ENCODE results near the gene TRMT1. TPM values are rescaled to one million over a fixed set of nuclear protein-coding genes. Genes with fewer than 3 reads are reported as not detected.

TRMT1 gene
- total and polyA plus RNA-seq, 4 donors: 14.4 to 48.2 (median 43.8) TPM

- Histone ChIP-seq H3K4me1 (ENCODE audit: control insufficient read depth in 5 of 5, insufficient read depth in 5 of 5, low read length in 5 of 5) (peaks cover 0 to 2% (median 0%) of the 10 kb centered on the region in 5 donors), H3K27me3 (ENCODE audit: control insufficient read depth in 3 of 3, insufficient read depth in 3 of 3, low read length in 2 of 3) (no peaks in the 10 kb centered on the region), H3K36me3 (ENCODE audit: control insufficient read depth in 4 of 4, insufficient read depth in 4 of 4, low read length in 4 of 4) (peaks cover 0 to 6% (median 0%) of the 10 kb centered on the region in 4 donors), H3K9me3 (ENCODE audit: control insufficient read depth in 4 of 4, insufficient read depth in 3 of 4, low read length in 3 of 4) (no peaks in the 10 kb centered on the region), H3K4me3 (no peak overlapping the region), H3K9ac (ENCODE audit: insufficient read depth in 1 of 2, low read length in 2 of 2) (no peak overlapping the region), H3K27ac (ENCODE audit: low read depth in 1 of 2, low read length in 1 of 2) (no peak overlapping the region)
- 90 to 95% methylated on average over 6 of the region's 6 CpGs for WGBS, 2 donors
- no peak for DNase-seq
- ATAC-seq (ENCODE audit: insufficient read depth, low FRiP score): no peak
- no peak for TF ChIP-seq CTCF (IDR thresholded peaks at IDR 0.05; ENCODE audit: control extremely low read depth, extremely low read depth)
These were observed 11.5 kb upstream of the TRMT1 start for GRCh38 chr19:13127811-13128575.

DNA sequence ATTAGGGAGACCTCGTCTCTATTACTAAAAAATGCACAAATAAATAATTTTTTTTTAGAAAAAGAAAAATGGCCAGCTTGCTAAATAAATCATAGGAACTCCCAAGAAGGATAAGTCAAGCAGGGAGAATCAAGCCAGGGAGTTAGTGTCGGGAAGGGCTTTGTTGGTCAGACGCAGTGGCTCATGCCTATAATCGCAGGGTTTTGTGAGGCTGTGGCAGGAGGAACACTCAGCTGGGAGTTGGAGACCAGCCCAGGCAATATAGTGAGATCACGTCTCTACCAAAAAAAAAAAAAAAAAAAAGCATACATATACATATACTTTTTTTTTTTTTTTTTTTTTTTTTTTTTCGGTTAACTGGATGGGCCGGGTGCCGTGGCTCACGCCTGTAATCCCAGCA is 10.5 kb upstream of the TRMT1 start:
- no peak overlapping the region for H3K27ac ChIP-seq (ENCODE audit: low read depth in 1 of 2, low read length in 1 of 2)
- WGBS, 2 donors: 95 to 99% methylated on average over 9 of the region's 9 CpGs
- no peaks in the 10 kb centered on the region for H3K4me1 ChIP-seq (ENCODE audit: control insufficient read depth in 5 of 5, insufficient read depth in 5 of 5, low read length in 5 of 5)
- H3K27me3 ChIP-seq (ENCODE audit: control insufficient read depth in 3 of 3, insufficient read depth in 3 of 3, low read length in 2 of 3): no peaks in the 10 kb centered on the region
- no peak for TF ChIP-seq CTCF (IDR thresholded peaks at IDR 0.05; ENCODE audit: control extremely low read depth, extremely low read depth)
- DNase-seq: no peak
- no peaks in the 10 kb centered on the region for H3K9me3 ChIP-seq (ENCODE audit: control insufficient read depth in 4 of 4, insufficient read depth in 3 of 4, low read length in 3 of 4)
- H3K9ac ChIP-seq (ENCODE audit: insufficient read depth in 1 of 2, low read length in 2 of 2): no peak overlapping the region
- H3K4me3 ChIP-seq: no peak overlapping the region
- peaks cover 0 to 6% (median 0%) of the 10 kb centered on the region in 4 donors for H3K36me3 ChIP-seq (ENCODE audit: control insufficient read depth in 4 of 4, insufficient read depth in 4 of 4, low read length in 4 of 4)
- ATAC-seq (ENCODE audit: insufficient read depth, low FRiP score): no peak

GRCh38 chr19:13122980-13123957 is 6.7 kb upstream of the TRMT1 start:
- TF ChIP-seq CTCF (IDR thresholded peaks at IDR 0.05; ENCODE audit: control extremely low read depth, extremely low read depth): no peak
- DNase-seq (no peak), ATAC-seq (ENCODE audit: insufficient read depth, low FRiP score) (no peak)
- Histone ChIP-seq H3K27ac (ENCODE audit: low read depth in 1 of 2, low read length in 1 of 2) (no peak overlapping the region), H3K9ac (ENCODE audit: insufficient read depth in 1 of 2, low read length in 2 of 2) (no peak overlapping the region), H3K27me3 (ENCODE audit: control insufficient read depth in 3 of 3, insufficient read depth in 3 of 3, low read length in 2 of 3) (no peaks in the 10 kb centered on the region), H3K4me1 (ENCODE audit: control insufficient read depth in 5 of 5, insufficient read depth in 5 of 5, low read length in 5 of 5) (peaks cover 0 to 14% (median 5%) of the 10 kb centered on the region in 5 donors), H3K9me3 (ENCODE audit: control insufficient read depth in 4 of 4, insufficient read depth in 3 of 4, low read length in 3 of 4) (no peaks in the 10 kb centered on the region), H3K4me3 (no peak overlapping the region), H3K36me3 (ENCODE audit: control insufficient read depth in 4 of 4, insufficient read depth in 4 of 4, low read length in 4 of 4) (peaks cover 0 to 9% (median 0%) of the 10 kb centered on the region in 4 donors)
- WGBS, 2 donors: 91 to 95% methylated on average over 20 of the region's 20 CpGs
